Caco-2 (cell line): ENCODE measurements around the gene CCDC47. TPM values are rescaled to one million over a fixed set of nuclear protein-coding genes. Genes with fewer than 3 reads are reported as not detected.
"Not testable (repeated sequence)": the region's sequence is repeated elsewhere in the genome, so short reads cannot be mapped to it uniquely, and the experiment has no call there.

Experiments
- BruUV-seq: library from RNA; stranded (reverse); fragments of 400-500 nt; replicated peaks from 2 replicates; lab custom pipeline; 2021; lab: Mats Ljungman, UMichigan
- CTCF ChIA-PET: fragments of 300-600 bp; sonication (Branson Sonifier 250); formaldehyde crosslinking; loops from one replicate; lab custom pipeline; 2022; ENCODE audit warnings: antibody characterized with exemption; lab: Charles Lee
- POLR2A ChIA-PET: fragments of 300-600 bp; sonication (Branson Sonifier 250); formaldehyde crosslinking; loops from one replicate; lab custom pipeline; 2022; ENCODE audit warnings: antibody characterized with exemption; lab: Charles Lee
- DNase-seq, 2 experiments: peaks; one replicate each; pipeline versions ENCODE4 v3.0.0 to v3.0.0-alpha.2; 2020 to 2022
- H3K27me3 ChIP-seq: replicated peaks from 2 replicates; pipeline ENCODE4 v1.6.0; 2011; ENCODE audit warnings: low read length; ENCODE audit not compliant: control insufficient read depth, insufficient read depth
- H3K36me3 ChIP-seq: 2 replicates; pipeline ENCODE4 v1.5.1; 2011; ENCODE audit warnings: low read length; ENCODE audit not compliant: control insufficient read depth, insufficient read depth
- H3K4me1 ChIP-seq: fragments of 250-450 bp; sonication (Bioruptor Pico); 2 replicates; pipeline ENCODE4 v1.5.1; 2020; ENCODE audit warnings: mild to moderate bottlenecking
- H3K4me3 ChIP-seq: 2 replicates; pipeline ENCODE4 v1.5.1; 2011; ENCODE audit warnings: low read depth, mild to moderate bottlenecking, control low read depth, low read length
- H3K9me3 ChIP-seq: fragments of 250-450 bp; sonication (Bioruptor Pico); 2 replicates; pipeline ENCODE4 v1.5.1; 2020; ENCODE audit warnings: mild to moderate bottlenecking, moderate library complexity
- H3K27ac Mint-ChIP-seq: one replicate; pipeline ENCODE4 v1.8.0; 2022; ENCODE audit warnings: mixed read lengths; ENCODE audit not compliant: unreplicated experiment
- H3K27me3 Mint-ChIP-seq: one replicate; pipeline ENCODE4 v1.8.0; 2022; ENCODE audit warnings: mixed read lengths; ENCODE audit not compliant: insufficient read depth, unreplicated experiment
- H3K36me3 Mint-ChIP-seq: one replicate; pipeline ENCODE4 v1.8.0; 2022; ENCODE audit warnings: mild to moderate bottlenecking, mixed read lengths; ENCODE audit not compliant: insufficient read depth, unreplicated experiment
- H3K4me1 Mint-ChIP-seq: one replicate; pipeline ENCODE4 v1.8.0; 2022; ENCODE audit warnings: low read depth, mixed read lengths; ENCODE audit not compliant: unreplicated experiment
- H3K4me3 Mint-ChIP-seq: one replicate; pipeline ENCODE4 v1.8.0; 2022; ENCODE audit warnings: mild to moderate bottlenecking, moderate library complexity, mixed read lengths; ENCODE audit not compliant: unreplicated experiment
- H3K9me3 Mint-ChIP-seq: one replicate; pipeline ENCODE4 v1.8.0; 2022; ENCODE audit warnings: mixed read lengths; ENCODE audit not compliant: unreplicated experiment
- intact Hi-C: fragments of 100-400 bp; cut with micrococcal nuclease; formaldehyde crosslinking; loops from one replicate; pipeline ENCODE4 v1.10.0; 2022; ENCODE audit not compliant: unreplicated experiment
- total RNA-seq: library from RNA; stranded (reverse); gene quantifications from 2 replicates; pipeline ENCODE4 v1.2.3, GENCODE V29; 2022
- TF ChIP-seq, protein P1 (sequence below), 2 experiments: fragments of 200-600 bp in 1 of 2; IDR thresholded peaks; 1 replicate in 1 of 2; 2 replicates in 1 of 2; pipeline versions ENCODE4 v1.5.1 to v1.8.0; 2011 to 2022; ENCODE audit warnings: antibody characterized with exemption in 1 of 2, control low read depth in 1 of 2, inconsistent platforms in 1 of 2, low read depth in 1 of 2, low read length in 1 of 2, mild to moderate bottlenecking in 1 of 2, moderate library complexity in 1 of 2; ENCODE audit not compliant: insufficient read depth in 1 of 2, severe bottlenecking in 1 of 2, unreplicated experiment in 1 of 2

CCDC47 gene
- total RNA-seq, 1 experiment from 2014 or later: 125 TPM

DNA sequence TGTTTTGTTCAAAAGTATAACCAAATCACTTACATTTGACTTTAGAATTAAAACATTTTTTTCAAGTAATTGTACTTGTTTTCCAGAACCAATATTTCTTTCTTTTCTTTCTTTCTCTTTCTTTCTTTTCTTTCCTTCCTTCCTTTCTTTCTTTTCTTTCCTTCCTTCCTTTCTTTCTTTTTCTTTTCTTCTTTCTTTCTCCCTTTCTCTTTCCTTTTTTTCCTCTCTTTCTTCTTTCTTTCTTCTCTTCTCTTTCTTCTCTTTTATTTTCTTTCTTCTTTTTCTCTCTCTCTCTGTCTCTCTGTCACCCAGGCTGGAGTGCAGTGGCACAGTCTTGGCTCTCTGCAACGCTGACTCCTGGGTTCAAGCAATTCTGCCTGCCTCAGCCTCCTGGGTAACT, 27.4 kb upstream of the CCDC47 start:
- ChIA-PET POLR2A (no interaction called here), CTCF (no interaction called here)
- peaks cover 89% of the 10 kb centered on the region for H3K36me3 Mint-ChIP-seq
- BruUV-seq: no TSS peak
- H3K27me3 ChIP-seq: no peaks in the 10 kb centered on the region
- H3K36me3 ChIP-seq: peaks cover 3% of the 10 kb centered on the region; the same call in 1 of the 2 replicates
- H3K4me3 Mint-ChIP-seq: no peak overlapping the region
- H3K27me3 Mint-ChIP-seq: no peaks in the 10 kb centered on the region
- intact Hi-C loops: no loop called here
- DNase-seq: no peak
- no peaks in the 10 kb centered on the region for H3K9me3 Mint-ChIP-seq
- no peak overlapping the region for H3K27ac Mint-ChIP-seq
- TF ChIP-seq, protein P1, sequence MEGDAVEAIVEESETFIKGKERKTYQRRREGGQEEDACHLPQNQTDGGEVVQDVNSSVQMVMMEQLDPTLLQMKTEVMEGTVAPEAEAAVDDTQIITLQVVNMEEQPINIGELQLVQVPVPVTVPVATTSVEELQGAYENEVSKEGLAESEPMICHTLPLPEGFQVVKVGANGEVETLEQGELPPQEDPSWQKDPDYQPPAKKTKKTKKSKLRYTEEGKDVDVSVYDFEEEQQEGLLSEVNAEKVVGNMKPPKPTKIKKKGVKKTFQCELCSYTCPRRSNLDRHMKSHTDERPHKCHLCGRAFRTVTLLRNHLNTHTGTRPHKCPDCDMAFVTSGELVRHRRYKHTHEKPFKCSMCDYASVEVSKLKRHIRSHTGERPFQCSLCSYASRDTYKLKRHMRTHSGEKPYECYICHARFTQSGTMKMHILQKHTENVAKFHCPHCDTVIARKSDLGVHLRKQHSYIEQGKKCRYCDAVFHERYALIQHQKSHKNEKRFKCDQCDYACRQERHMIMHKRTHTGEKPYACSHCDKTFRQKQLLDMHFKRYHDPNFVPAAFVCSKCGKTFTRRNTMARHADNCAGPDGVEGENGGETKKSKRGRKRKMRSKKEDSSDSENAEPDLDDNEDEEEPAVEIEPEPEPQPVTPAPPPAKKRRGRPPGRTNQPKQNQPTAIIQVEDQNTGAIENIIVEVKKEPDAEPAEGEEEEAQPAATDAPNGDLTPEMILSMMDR (IDR thresholded peaks at IDR 0.05; ENCODE audit: insufficient read depth in 1 of 2, low read depth in 1 of 2, low read length in 1 of 2, severe bottlenecking in 1 of 2, unreplicated experiment in 1 of 2): no peak
- no peaks in the 10 kb centered on the region for H3K9me3 ChIP-seq
- no peaks in the 10 kb centered on the region for H3K4me1 Mint-ChIP-seq
- no peak overlapping the region for H3K4me3 ChIP-seq
- H3K4me1 ChIP-seq: no peaks in the 10 kb centered on the region

DNA sequence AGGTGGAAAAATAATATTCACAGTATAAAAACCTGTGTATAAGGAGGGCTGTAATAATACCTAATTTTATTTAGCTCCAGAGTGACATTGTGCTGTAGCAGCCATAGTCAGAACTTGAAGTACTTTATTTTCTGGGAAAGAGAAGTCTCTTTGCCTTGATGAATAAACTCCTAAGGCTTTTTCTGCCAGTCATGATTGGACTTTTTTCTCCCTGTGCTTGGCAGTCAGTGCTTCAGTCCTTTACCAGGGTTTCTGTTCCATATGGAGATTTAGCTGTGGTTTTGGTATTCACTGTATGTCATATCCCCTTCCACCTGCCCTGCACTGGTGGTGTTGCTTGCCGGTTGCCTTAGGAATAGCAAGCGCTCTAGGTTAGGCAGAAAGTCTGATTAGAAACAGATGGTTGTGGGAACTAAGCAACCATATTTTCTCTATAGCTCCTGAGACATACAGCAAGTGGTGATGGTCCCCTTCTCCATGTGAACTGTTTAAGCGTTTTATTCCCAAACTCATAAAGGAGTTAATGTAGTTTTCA, 25.2 kb upstream of the CCDC47 start:
- Histone ChIP-seq H3K27me3 (no peaks in the 10 kb centered on the region), H3K36me3 (peaks cover 3% of the 10 kb centered on the region; the same call in 1 of the 2 replicates), H3K9me3 (no peaks in the 10 kb centered on the region), H3K4me1 (no peaks in the 10 kb centered on the region), H3K4me3 (no peak overlapping the region)
- Mint-ChIP-seq H3K27me3 (no peaks in the 10 kb centered on the region), H3K36me3 (peaks cover 94% of the 10 kb centered on the region), H3K27ac (no peak overlapping the region), H3K4me1 (no peaks in the 10 kb centered on the region), H3K4me3 (no peak overlapping the region), H3K9me3 (no peaks in the 10 kb centered on the region)
- TF ChIP-seq, protein P1 (IDR thresholded peaks at IDR 0.05; ENCODE audit: insufficient read depth in 1 of 2, low read depth in 1 of 2, low read length in 1 of 2, severe bottlenecking in 1 of 2, unreplicated experiment in 1 of 2): no peak
- POLR2A ChIA-PET: no interaction called here
- DNase-seq: no peak
- intact Hi-C loops: no loop called here
- no TSS peak for BruUV-seq
- CTCF ChIA-PET: no interaction called here

DNA sequence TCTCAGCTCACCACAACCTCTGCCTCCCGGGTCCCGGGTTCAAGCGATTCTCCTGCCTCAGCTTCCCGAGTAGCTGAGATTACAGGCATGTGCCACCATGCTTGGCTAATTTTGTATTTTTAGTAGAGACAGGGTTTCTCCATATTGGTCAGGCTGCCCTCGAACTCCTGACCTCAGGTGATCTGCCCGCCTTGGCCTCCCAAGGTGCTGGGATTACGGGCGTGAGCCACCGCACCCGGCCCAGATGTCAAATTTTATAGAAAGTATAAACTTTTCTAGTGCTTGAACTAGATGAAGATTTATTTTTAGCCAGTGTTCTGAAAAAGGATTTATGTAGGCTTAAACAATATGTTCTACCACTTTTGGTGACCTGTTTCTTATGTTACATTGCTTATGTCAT, 23.0 kb upstream of the CCDC47 start:
- H3K4me3 ChIP-seq, H3K9me3 Mint-ChIP-seq, H3K36me3 ChIP-seq, H3K4me1 Mint-ChIP-seq, BruUV-seq, H3K27me3 ChIP-seq, DNase-seq, H3K4me3 Mint-ChIP-seq, H3K9me3 ChIP-seq, H3K4me1 ChIP-seq, H3K27me3 Mint-ChIP-seq, H3K27ac Mint-ChIP-seq, intact Hi-C loops, CTCF ChIA-PET: not testable (repeated sequence)
- POLR2A ChIA-PET: interaction anchor here (0.6 kb wide), 1 partner anchor 47 kb away, joined by 5 read pairs; no protein-coding TSS in a partner anchor
- peaks cover 98% of the 10 kb centered on the region for H3K36me3 Mint-ChIP-seq
